ENCODE measurements around the gene SLC9A7. TPM values are rescaled to one million over a fixed set of nuclear protein-coding genes. Genes with fewer than 3 reads are reported as not detected.

The SLC9A7 gene
- total RNA-seq, 1 donor from 2014 or later: 11.4 TPM

DNA sequence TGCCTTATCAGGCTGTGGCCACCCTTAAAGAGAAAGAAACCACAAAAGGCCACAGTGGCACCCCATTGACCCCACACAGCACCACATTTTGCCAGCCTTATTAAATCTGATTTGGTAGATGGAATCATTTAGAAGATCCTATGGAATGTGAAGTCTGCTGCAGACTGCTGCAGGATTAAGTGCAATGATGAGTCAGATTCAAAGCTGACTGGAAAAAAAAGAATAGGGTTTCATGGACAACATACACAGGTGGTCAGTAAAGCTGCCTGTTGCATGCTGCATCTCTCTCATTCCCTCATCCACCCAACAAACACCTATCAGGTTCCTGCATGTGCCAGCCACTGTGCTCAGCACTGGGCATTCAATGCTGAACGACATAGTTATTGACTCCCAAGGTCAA lies 128.8 kb downstream of the SLC9A7 start:
- no peak for DNase-seq (ENCODE audit: low spot score)
- Mint-ChIP-seq H3K4me1 (ENCODE audit: unreplicated experiment) (peaks cover 22% of the 10 kb centered on the region), H3K27me3 (ENCODE audit: unreplicated experiment) (peaks cover 3% of the 10 kb centered on the region), H3K4me3 (ENCODE audit: unreplicated experiment) (no peak overlapping the region), H3K36me3 (ENCODE audit: low read depth, unreplicated experiment) (no peaks in the 10 kb centered on the region), H3K27ac (ENCODE audit: unreplicated experiment) (no peak overlapping the region), H3K9me3 (ENCODE audit: unreplicated experiment) (no peaks in the 10 kb centered on the region)
- TF ChIP-seq, protein P1, sequence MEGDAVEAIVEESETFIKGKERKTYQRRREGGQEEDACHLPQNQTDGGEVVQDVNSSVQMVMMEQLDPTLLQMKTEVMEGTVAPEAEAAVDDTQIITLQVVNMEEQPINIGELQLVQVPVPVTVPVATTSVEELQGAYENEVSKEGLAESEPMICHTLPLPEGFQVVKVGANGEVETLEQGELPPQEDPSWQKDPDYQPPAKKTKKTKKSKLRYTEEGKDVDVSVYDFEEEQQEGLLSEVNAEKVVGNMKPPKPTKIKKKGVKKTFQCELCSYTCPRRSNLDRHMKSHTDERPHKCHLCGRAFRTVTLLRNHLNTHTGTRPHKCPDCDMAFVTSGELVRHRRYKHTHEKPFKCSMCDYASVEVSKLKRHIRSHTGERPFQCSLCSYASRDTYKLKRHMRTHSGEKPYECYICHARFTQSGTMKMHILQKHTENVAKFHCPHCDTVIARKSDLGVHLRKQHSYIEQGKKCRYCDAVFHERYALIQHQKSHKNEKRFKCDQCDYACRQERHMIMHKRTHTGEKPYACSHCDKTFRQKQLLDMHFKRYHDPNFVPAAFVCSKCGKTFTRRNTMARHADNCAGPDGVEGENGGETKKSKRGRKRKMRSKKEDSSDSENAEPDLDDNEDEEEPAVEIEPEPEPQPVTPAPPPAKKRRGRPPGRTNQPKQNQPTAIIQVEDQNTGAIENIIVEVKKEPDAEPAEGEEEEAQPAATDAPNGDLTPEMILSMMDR (IDR thresholded peaks at IDR 0.05; ENCODE audit: unreplicated experiment): no peak

DNA sequence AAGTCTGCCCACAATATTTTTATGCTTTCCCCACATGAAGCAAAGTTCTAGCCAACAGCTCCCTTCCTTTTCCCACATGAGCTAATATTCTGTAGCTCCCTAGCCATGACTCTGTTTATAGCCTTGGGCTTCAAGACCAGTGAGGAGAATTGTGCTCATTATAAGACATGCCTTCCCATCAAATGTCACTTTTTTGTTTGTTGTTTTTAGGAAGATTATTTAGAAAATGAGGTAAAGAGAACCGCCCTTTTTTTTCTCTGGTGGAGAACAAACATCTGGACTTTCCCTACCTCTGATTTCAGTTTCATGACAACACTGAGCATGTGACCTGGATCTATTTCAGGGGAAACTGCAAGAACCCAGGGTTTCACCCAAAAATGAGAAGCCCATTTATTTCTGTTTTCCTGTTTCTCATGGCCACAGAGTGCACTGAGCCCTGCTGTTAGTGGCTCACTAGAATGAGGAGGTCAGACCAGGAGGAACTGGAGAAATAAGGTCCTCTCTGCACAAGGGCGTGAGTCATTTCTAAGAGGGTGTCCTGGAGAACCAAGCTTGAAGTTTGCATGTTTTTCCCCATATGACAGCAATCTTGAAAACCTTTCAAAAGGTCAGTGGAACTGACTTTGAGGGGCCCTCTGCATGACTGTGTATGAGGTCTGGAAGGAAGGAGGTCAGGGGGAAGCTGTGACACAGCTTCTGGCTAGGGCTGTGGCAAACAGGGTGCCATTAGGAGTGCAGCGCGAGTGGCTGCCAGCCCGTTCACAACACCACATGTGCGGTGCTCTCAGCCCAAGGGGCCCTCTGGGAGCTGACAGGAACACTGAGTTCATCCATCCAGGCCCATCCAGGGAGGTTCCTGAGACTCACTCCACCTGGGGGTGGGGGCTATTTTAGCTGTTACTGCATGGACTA lies 130.2 kb downstream of the SLC9A7 start:
- H3K36me3 Mint-ChIP-seq (ENCODE audit: low read depth, unreplicated experiment): no peaks in the 10 kb centered on the region
- TF ChIP-seq, protein P1 (IDR thresholded peaks at IDR 0.05; ENCODE audit: unreplicated experiment): no peak
- peaks cover 22% of the 10 kb centered on the region for H3K4me1 Mint-ChIP-seq (ENCODE audit: unreplicated experiment)
- DNase-seq (ENCODE audit: low spot score): no peak
- peaks cover 3% of the 10 kb centered on the region for H3K27me3 Mint-ChIP-seq (ENCODE audit: unreplicated experiment)
- no peak overlapping the region for H3K27ac Mint-ChIP-seq (ENCODE audit: unreplicated experiment)
- no peaks in the 10 kb centered on the region for H3K9me3 Mint-ChIP-seq (ENCODE audit: unreplicated experiment)
- no peak overlapping the region for H3K4me3 Mint-ChIP-seq (ENCODE audit: unreplicated experiment)

DNA sequence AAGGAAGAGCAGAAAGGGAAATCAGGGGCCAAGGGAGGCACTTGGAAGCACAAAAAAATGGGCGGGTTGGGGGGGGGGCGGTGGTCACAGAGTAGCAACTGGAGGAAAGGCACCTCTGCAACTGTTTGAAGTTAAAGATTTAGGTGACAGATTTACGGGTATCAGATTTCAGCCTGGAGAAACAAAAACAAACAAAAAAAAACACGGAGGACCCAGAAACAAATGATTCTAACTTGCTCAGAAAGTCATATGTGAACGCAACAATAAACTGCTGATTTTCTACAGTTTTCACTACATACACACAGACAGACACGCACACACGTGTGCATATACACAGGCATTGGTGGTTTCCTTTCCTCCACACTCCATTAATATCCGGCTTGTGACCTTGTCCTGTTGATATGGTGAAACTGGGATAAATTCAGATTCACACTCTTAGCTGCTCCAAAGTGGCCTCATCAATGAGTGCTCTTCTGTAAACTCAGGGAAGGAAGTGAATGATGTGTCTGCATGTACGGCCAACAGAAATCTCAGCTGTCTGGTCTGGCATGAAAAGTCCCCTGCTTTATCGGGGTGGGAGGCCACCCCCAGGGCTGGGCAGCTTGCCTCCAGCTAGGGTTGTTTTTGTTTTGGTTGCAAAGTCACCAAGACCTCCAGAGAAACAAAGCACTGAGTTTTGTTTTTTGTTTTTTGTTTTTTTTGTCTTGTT lies 131.1 kb downstream of the SLC9A7 start:
- no peak for DNase-seq (ENCODE audit: low spot score)
- Mint-ChIP-seq H3K36me3 (ENCODE audit: low read depth, unreplicated experiment) (no peaks in the 10 kb centered on the region), H3K27ac (ENCODE audit: unreplicated experiment) (no peak overlapping the region), H3K9me3 (ENCODE audit: unreplicated experiment) (no peaks in the 10 kb centered on the region), H3K4me3 (ENCODE audit: unreplicated experiment) (no peak overlapping the region), H3K27me3 (ENCODE audit: unreplicated experiment) (peaks cover 3% of the 10 kb centered on the region), H3K4me1 (ENCODE audit: unreplicated experiment) (peaks cover 27% of the 10 kb centered on the region)
- TF ChIP-seq, protein P1 (IDR thresholded peaks at IDR 0.05; ENCODE audit: unreplicated experiment): no peak

DNA sequence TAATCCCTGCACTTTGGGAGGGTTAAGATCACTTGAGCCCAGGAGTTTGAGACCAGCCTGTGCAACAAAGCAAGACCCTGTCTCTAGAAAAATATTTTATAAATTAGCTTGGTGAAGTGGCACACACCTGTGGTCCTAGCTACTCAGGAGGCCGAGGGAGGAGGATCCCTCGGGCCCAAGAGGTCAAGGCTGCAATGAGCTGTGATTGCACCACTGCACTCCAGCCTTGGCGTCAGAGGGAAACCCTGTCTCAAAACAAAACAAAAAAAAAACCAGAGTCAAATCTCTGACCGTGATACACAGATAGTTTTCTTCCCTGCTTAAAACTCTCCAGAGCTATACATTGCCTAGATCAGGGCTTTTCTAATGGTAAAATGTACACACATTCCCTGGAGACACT lies 131.9 kb downstream of the SLC9A7 start:
- DNase-seq (ENCODE audit: low spot score): no peak
- no peaks in the 10 kb centered on the region for H3K9me3 Mint-ChIP-seq (ENCODE audit: unreplicated experiment)

More for the DNA sequence above, 131.9 kb downstream of the SLC9A7 start:
- TF ChIP-seq, protein P1 (IDR thresholded peaks at IDR 0.05; ENCODE audit: unreplicated experiment): no peak
- no peak overlapping the region for H3K4me3 Mint-ChIP-seq (ENCODE audit: unreplicated experiment)
- peaks cover 33% of the 10 kb centered on the region for H3K4me1 Mint-ChIP-seq (ENCODE audit: unreplicated experiment)
- H3K27ac Mint-ChIP-seq (ENCODE audit: unreplicated experiment): peak overlapping the region; percentile 82
- no peaks in the 10 kb centered on the region for H3K36me3 Mint-ChIP-seq (ENCODE audit: low read depth, unreplicated experiment)
- peaks cover 3% of the 10 kb centered on the region for H3K27me3 Mint-ChIP-seq (ENCODE audit: unreplicated experiment)
